IPS-NIHi11 (cell line): ENCODE results near the gene ANKRD42.

Source experiments
- DNase-seq: peaks from one replicate; pipeline ENCODE4 v3.0.0; 2012; ENCODE audit warnings: mixed read lengths, low spot score

ANKRD42 gene

GRCh38 chr11:83193315-83194280 lies at the start of gene ANKRD42:
Gene ANKRD42, plus strand, starts transcription at chr11:83193712. Its CDS starts 959 bp downstream, at chr11:83194671.
- DNase-seq = peak; percentile 96

- no peak for DNase-seq
Measured at GRCh38 chr11:83147895-83148294, 45.6 kb upstream of the ANKRD42 start.

- no peak for DNase-seq
Measured at GRCh38 chr11:83150450-83150849, 43.1 kb upstream of the ANKRD42 start.

- DNase-seq = no peak
Measured at GRCh38 chr11:83151274-83151977, 42.1 kb upstream of the ANKRD42 start.

GRCh38 chr11:83152264-83152663 lies 41.2 kb upstream of the ANKRD42 start:
- DNase-seq = no peak

GRCh38 chr11:83153764-83154163 lies 39.7 kb upstream of the ANKRD42 start:
- DNase-seq = no peak

- peak; percentile 100 for DNase-seq
Measured at GRCh38 chr11:83156144-83156995, 37.1 kb upstream of the ANKRD42 start.

- no peak for DNase-seq
Measured at GRCh38 chr11:83156996-83157593, 36.4 kb upstream of the ANKRD42 start, which contains the start of gene PCF11. Gene PCF11, plus strand, starts transcription at chr11:83157131. Its CDS starts 309 bp downstream, at chr11:83157440.

GRCh38 chr11:83157594-83158356 lies 35.7 kb upstream of the ANKRD42 start:
- DNase-seq = peak; percentile 49

- no peak for DNase-seq
Measured at GRCh38 chr11:83158357-83158786, 35.1 kb upstream of the ANKRD42 start.

GRCh38 chr11:83158965-83159901 lies 34.3 kb upstream of the ANKRD42 start:
- DNase-seq = no peak

- DNase-seq = no peak
Measured at GRCh38 chr11:83159902-83160865, 33.3 kb upstream of the ANKRD42 start.

GRCh38 chr11:83161610-83162199 lies 31.8 kb upstream of the ANKRD42 start:
- no peak for DNase-seq

- no peak for DNase-seq
Measured at GRCh38 chr11:83162377-83162776, 31.1 kb upstream of the ANKRD42 start.

- DNase-seq = no peak
Measured at GRCh38 chr11:83166193-83166866, 27.2 kb upstream of the ANKRD42 start.

GRCh38 chr11:83168756-83169155 lies 24.8 kb upstream of the ANKRD42 start:
- DNase-seq = no peak

GRCh38 chr11:83170865-83171264 lies 22.6 kb upstream of the ANKRD42 start:
- DNase-seq = no peak
